Effector CD8-positive, alpha-beta T cell (primary cell): ENCODE results near the gene ERCC5.

Experiments used
- DNase-seq: peaks from one replicate; lab custom pipeline; 2025; lab: John Stamatoyannopoulos, UW

ERCC5 gene

DNA sequence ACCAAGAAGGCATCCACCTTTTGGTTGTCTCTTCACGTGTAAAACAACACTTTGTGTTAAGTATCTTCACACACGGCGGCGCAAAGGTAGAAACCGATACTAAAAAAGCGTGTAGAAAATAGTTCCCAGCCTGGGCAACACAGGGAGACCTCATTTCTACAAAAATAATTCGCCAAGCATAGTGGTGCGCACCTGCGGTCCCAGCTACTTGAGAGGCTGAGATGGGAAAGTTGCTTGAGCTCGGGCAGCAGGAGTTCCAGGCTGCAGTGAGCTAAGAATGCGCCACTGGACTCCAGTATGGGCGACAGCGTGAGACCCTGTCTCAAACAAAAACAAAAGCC lies 573 bp upstream of the ERCC5 start:
- DNase-seq: no peak

DNA sequence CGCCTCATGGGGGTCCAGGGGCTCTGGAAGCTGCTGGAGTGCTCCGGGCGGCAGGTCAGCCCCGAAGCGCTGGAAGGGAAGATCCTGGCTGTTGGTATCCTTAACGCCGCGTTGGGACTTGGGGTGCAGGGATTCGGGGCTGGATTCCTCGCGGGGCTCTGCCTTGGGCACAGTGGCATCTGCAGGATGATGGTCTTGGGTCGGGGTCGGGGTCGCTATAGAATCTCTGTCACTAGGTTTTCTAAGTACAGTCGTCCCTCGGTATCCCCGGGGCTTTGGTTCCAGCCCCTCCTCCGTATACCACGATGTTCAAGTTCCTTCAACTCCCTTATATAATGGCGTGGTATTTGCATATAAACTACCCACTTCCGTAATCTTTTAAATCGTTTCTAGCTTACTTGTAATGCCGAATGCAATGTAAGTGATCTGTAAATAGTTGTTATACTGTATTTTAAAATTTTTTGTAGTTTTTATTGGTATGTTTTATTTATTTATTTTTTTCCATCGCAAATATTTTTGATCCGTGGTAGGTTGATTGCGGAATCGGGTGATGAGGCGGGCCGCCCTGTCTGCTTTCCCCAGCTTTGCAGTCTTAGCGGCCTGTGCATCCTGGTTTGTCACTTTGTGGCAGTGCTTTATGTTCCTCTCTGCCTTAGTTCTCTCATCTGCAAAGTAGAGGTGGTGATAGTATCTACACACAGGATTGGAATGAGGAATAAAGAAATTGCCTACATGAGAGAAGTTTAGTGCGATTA lies 606 bp downstream of the ERCC5 start:
- DNase-seq: peak; percentile 29

- DNase-seq: no peak
These were observed 1.7 kb downstream of the ERCC5 start for GRCh38 chr13:102847272-102848234.

- no peak for DNase-seq
These were observed 3.1 kb downstream of the ERCC5 start for GRCh38 chr13:102848956-102849355.

GRCh38 chr13:102852556-102852955 lies 6.7 kb downstream of the ERCC5 start:
- no peak for DNase-seq

GRCh38 chr13:102854675-102855074 lies 8.8 kb downstream of the ERCC5 start:
- DNase-seq: no peak

DNA sequence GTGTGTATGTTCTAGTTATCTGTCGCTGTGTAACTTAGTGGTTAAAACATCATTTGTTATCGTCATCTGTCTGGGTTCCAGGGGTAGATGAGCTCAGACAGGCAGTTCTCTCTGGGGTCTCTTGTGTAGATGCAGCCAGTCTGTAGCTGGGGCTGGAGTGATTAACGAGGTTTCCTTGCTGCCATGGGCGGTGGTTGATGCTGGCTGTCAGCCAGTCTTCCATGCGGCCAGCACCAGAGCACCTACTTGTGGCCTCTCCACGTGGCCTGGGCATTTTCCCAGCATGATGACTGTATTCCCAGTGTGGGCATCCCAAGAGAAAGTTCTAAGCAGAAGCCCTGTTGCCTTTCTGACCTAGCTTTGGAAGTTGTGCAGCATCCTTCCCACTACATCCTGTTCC lies 10.7 kb downstream of the ERCC5 start:
- DNase-seq: no peak

DNA sequence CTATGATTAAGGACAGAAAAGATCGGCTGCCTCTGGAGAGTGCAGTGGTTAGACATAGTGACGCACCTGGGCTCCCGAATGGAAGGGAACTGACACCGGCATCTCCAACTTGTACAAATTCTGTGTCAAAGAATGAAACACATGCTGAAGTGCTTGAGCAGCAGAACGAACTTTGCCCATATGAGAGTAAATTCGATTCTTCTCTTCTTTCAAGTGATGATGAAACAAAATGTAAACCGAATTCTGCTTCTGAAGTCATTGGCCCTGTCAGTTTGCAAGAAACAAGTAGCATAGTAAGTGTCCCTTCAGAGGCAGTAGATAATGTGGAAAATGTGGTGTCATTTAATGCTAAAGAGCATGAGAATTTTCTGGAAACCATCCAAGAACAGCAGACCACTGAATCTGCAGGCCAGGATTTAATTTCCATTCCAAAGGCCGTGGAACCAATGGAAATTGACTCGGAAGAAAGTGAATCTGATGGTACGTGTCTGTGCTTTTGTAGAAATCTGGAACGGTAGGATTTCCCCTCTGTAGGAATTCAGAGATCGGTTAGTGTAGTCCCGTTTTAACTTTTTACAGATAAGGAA lies 16.9 kb downstream of the ERCC5 start:
- DNase-seq: no peak

- DNase-seq: no peak
These were observed 17.8 kb downstream of the ERCC5 start for GRCh38 chr13:102863590-102863989.

- no peak for DNase-seq
These were observed 22.6 kb downstream of the ERCC5 start for GRCh38 chr13:102868366-102868936.

GRCh38 chr13:102869948-102870676 lies 24.3 kb downstream of the ERCC5 start:
- no peak for DNase-seq

DNA sequence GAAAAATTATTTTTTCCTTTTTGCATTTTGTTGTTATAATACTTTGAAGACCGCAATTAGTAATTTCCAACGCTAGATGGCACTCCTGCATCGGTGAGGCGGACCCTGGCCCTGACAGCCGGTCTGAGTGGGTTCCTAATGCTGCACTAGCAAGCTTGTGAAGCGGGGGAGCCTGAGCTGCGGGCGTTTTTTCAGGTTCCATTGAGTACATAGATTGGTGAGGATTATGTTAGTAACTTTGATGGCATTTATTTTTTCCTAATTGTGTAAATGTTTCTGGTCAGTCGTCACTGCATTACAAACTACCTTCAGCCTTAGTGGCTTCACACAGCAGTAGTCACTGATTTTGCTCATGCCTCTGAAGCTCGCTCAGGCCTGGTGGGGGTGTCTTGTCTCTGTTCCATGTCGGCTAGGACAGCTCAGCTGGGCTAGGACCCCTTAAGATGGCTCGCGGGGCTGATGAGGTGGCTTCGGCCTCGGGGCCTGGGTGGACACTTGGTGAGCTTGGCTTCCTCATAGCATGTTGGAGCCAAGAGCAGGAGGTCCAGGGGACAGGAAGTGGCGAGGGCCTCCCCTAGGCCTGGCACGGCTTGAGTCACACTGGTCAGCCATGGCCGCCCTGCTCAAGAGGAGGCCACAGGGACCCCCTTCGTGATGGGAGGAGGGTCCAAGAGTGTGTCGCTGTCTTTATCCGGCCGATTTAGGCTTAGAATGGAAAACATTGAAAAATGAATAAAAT lies 25.0 kb downstream of the ERCC5 start:
- peak; percentile 17 for DNase-seq

DNA sequence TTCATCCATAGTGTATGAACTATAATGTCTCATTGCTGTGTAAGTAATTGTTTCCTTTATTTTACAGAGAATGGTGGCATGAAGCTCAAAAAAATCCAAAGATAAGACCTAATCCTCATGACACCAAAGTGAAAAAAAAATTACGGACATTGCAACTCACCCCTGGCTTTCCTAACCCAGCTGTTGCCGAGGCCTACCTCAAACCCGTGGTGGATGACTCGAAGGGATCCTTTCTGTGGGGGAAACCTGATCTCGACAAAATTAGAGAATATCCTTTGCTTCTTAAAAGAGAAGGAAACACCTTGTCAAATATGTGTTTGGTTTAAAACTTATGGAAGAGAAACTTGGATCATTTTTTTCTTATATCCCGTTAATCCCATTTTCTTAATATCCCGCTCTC lies 26.3 kb downstream of the ERCC5 start:
- DNase-seq: no peak

- no peak for DNase-seq
These were observed 26.7 kb downstream of the ERCC5 start for GRCh38 chr13:102872531-102872930.

DNA sequence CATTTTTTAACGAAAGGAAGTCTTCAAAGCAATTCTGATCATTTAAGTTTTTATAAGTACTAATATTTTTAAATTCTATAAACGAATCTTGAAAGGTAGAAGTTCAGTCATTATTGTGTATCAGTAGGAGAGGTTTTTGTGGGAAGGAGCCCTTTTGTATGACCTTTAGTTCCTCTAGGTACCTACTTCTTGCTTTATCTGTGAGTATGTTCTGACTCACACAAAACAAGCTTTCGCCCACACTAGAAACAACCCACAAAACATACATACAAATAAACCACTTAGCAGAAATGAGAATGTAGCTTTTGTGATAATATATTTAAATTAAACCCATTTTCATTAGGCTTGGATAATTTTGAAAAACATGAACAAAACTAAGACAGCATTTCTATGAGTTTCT lies 27.8 kb downstream of the ERCC5 start:
- DNase-seq: no peak

GRCh38 chr13:102875256-102875655 lies 29.4 kb downstream of the ERCC5 start:
- no peak for DNase-seq

DNA sequence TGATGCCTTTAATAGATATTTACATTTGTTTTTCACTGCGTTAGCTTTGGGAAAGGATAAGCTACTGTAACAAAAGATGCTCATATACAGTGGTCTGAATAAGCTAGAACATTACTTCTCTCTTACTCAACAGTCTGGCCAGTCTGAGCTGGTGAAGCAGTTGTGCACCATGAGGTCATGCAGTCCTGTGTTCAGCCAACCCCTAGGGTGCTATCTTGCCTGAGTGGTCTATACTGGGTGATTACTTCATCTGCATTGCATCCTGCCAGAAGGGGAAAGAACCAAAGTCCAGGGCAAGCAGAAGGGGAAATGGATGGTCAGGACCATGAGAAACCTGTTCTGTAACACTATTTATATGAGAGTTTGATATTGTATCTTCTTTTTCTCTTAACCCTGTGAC lies 31.5 kb downstream of the ERCC5 start:
- DNase-seq: no peak

- no peak for DNase-seq
These were observed 32.6 kb downstream of the ERCC5 start for GRCh38 chr13:102878481-102878880.

- no peak for DNase-seq
These were observed 34.1 kb downstream of the ERCC5 start for GRCh38 chr13:102879793-102880499.
